HG03558 (cell line): ENCODE data around the gene ZFAND2A.
A peak's percentile ranks its signal among the peaks of the same experiment; 100 is the strongest.
"Not testable (repeated sequence)": the region's sequence is repeated elsewhere in the genome, so short reads cannot be mapped to it uniquely, and the experiment has no call there.

ENCODE experiments used
- ATAC-seq: cut with Tn5 transposase; IDR thresholded peaks from one replicate; pipeline ENCODE4 v1.9.1; 2021; ENCODE audit warnings: moderate number of reproducible peaks; ENCODE audit not compliant: unreplicated experiment; ENCODE audit errors: extremely low read depth

Gene ZFAND2A, protein sequence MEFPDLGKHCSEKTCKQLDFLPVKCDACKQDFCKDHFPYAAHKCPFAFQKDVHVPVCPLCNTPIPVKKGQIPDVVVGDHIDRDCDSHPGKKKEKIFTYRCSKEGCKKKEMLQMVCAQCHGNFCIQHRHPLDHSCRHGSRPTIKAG

DNA sequence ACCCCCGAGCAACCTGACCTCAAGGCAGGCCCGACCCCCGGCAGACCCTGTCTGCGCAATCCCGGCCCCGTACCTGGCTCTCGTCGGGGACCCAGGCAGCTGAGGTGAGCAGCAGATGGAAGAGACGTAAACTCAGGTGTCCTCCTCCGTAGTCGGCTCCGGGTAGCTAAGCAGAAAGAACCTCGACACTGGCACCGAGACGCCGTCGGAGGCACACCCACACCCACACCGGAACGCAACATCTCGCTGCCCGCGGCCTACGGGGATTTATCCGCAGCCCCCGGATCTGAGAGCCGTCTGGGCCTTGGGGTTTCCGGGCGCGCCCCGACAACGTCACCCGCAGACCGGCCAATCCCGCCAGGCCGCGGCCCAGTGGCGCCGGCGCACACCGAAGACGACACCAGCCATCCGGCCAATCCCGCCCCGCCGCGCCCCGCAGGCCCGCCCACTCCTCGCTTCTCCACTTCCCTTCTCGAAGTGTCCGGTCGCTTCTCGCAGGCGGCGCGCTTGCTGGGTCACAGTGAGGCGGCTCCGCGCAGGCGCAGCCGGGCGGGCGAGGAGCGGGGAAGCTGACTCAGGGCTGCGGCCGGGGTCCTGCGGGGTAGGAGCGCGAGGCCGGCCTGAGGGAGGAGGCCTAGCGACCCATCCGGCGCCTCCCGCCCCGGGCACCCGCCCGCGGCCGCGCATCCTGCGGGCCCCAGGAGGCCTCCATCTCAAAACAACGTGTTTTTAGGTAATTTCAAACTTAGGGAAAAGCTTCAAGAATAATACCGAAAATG is at the start of gene ZFAND2A:
Gene ZFAND2A, minus strand, starts transcription at position 306 of the 779 bp plus-strand sequence. CDS start 1,984 bp downstream, outside the sequence.
- peak; percentile 82 for ATAC-seq

DNA sequence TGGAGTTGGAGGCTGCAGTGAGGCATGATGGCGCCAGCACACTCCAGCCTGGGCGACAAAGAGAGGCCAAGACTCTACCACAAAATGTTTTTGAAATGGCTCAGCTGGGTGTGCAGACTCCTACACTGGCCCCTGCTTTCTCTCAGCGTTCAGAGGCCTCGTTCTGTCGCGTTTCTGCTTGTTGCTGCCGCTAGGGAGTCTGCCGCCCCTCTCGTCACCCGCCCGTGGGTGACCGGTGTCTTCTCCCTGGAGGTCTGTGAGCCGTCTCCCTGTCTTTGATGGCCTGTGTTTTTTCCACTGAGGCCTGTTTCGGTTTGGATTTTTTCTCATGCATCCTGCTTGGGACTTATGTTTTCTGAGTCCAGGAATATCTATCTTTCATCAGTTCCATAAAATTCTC is 49.1 kb upstream of the ZFAND2A start:
- ATAC-seq, result no peak

DNA sequence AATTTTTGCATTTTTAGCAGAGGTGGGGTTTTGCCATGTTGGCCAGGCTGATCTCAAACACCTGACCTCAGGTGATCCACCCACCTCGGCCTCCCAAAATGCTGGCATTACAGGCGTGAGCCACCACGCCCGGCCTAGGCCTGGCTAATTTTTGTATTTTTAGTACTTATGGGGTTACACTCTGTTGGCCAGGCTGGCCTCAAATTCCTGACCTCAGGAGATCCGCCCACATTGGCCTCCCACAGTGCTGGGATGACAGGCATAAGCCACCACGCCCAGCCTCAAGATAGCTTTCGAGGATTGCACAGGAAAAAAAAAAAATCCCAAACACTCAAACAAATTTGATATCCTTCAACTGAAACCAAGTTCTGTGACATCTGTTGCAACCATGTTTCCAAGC is 45.7 kb upstream of the ZFAND2A start:
- ATAC-seq, result not testable (repeated sequence)

DNA sequence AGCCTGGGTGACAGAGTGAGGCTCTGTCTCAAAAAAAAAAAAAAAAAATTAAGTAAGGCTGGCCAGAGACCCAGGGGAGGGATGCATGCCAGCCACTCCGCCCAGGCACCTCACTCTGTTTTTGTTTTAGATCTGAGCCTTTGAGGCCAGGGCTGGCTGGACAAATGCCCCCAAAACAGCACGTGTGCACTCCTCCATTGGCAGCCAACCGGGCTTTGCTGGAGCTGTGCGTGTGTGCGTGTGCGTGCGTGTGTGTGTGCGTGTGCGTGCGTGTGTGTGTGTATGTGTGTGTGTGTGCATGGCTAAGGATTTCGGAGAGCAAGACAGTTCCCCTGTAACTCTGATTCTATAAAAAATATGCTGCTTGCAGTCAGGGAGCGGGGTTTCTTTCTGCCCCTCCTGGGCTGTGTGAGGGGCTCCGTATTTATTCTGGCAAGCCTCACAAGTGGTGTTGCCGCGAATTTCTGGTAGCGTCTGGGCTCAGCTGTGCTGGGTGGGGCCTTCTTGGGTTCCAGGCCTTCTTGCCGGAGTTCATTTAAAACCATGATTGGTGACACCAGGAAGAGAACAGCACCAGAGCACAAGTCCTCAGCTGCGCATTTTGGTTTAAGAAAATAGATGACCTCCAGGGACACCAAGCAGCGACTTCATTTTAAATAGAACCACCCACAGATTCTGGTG is 44.6 kb upstream of the ZFAND2A start:
- ATAC-seq, result no peak

DNA sequence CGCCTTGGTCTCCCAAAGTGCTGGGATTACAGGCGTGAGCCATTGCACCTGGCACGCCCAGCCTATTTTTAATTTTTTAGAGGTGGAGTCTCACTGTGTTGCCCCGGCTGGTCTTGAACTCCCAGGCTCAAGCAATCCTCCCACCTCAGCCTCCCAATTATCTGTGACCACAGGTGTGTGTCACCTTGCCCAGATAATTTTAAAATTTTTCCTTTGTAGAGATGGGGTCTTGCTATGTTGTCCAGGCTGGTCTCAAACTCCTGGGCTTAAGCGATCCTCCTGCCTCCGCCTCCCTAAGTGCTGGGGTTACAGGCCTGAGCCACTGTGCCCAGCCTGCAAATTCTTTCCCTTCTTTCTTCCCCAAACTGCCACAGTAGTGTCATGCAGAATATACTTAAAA is 42.9 kb upstream of the ZFAND2A start:
- not testable (repeated sequence) for ATAC-seq

DNA sequence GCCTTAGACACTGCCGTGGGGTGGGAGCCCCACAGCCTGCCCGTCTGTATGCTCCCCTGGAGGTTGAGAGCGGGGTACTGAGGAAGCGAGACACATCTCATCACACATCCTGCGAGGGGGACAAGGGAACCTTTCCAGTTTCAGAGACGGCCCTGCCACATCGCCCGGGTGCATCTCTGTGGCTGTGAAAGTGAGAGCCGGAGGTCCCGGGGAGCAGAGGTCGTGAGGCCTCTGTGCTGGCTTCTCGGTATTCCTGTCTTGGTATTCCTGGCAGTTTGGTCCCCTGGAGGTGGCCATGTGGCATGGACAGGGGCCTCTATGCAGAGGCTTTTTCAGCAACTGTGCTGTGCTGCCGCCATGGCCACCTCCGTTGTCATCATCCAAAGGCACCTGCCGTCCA is 41.9 kb upstream of the ZFAND2A start:
- ATAC-seq, result no peak

DNA sequence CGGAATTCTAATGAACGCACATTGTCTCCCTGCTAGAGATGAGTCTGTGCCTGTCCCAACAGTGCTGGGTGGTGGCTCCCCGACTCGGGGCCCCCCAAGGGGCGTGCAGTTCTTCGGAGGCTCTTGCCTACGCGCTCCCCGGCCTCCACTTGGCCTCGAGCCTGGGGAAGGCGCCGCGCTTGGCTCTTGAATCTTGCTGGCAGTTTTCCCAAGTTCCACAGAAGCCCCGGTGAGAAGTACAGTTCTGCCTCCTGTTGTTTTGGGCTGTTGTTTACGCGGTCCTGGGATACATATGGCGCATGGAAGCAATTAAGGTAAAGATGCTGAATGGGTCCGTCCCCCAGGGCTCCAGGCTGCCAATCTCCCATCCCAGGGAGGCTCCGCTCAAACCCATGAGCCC is 40.0 kb upstream of the ZFAND2A start:
- no peak for ATAC-seq

DNA sequence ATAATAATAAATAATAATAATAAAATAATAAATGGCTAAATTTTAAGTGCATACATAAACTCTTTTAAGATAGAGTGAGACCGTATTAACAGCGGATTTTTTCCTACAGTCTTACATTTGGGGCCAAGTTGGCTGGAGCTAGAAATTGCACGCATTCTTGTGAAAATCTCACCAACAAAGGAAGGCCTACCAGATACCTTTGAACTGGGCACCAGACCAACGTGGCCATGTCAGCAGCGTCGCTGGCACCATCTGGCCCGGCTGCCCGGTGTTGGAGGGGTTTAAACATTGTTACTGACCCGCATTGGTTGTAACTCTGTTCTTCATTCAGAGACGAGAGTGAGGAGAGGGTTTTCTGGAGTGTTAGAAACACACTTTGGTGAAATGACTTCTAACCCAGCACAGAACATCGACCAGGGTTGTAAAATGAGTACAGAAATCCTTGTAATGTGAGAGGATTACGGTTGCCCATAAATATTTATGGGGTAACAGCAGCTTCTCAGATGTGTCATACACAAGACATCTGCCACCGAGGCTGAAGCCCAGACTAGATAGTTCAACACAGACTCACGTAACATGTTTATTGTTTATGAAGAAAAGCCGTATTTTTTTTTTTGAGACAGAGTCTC is 38.1 kb upstream of the ZFAND2A start:
- ATAC-seq, result no peak

DNA sequence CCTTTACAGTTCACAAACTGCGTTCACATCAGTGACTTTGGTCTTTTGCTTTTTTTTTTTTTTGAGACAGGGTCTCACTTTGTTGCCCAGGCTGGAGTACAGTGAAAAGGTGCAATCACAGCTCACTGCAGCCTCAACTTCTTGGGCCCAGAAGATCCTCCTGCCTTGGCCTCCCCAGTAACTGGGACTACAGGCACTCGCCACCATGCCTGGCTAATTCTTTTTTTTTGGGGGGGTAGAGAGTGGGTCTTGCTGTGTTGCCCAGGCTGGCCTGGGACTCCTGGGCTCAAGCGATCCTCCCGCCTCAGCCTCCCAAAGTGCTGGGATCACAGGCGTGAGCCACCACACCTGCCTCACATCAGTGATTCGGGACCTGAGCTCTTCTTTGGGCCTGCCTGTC is 37.0 kb upstream of the ZFAND2A start:
- no peak for ATAC-seq

DNA sequence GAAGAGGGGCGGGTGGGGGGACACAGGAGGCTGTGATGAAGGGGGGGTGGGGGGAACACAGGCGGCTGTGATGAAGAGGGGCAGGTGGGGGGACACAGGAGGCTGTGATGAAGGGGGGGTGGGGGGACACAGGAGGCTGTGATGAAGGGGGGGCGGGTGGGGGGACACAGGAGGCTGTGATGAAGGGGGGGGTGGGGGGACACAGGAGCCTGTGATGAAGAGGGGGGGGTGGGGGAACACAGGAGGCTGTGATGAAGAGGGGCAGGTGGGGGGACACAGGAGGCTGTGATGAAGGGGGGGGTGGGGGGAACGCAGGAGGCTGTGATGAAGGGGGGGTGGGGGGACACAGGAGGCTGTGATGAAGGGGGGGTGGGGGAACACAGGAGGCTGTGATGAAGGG is 36.4 kb upstream of the ZFAND2A start:
- ATAC-seq, result not testable (repeated sequence)

DNA sequence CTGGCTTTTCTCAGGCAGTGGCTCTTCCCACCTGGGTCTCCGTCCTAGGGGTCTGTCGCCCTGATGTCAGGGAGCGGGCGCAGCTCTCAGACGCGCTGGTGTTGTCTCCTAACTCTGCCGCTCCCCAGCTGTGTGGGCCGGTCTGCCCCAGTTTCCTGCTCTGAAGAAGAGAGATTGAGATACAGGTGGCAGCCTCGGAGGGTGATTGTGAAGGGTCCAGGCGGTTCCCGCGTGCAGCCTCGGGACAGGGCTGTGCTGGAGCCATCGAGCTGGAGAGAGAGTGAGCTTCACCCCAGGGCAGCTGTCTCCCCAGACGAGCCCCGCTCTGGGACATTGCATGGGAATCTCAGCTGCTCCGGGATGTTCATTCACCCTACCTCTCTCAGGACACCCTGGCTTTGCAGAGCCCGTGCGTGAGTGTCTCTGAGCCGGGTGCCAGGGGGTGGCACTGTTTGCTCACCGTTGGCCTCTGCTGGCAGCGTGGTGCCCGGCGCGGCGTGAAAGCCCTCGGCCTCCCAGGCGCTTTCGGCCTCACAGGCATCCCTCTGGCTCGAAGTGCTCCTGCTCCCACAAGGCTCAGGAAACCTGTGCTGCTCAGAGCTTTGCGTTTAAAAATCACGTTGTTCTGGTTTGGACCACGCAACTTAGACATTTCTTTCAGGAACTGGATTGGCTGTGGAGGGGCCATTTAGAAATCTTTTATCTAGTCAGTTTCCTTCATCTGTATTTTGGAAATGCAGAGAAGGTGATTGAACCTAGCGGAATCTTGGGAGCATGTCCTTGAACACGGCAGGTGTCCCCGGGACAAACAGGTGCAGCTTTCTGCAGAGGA is 33.8 kb upstream of the ZFAND2A start:
- no peak for ATAC-seq

DNA sequence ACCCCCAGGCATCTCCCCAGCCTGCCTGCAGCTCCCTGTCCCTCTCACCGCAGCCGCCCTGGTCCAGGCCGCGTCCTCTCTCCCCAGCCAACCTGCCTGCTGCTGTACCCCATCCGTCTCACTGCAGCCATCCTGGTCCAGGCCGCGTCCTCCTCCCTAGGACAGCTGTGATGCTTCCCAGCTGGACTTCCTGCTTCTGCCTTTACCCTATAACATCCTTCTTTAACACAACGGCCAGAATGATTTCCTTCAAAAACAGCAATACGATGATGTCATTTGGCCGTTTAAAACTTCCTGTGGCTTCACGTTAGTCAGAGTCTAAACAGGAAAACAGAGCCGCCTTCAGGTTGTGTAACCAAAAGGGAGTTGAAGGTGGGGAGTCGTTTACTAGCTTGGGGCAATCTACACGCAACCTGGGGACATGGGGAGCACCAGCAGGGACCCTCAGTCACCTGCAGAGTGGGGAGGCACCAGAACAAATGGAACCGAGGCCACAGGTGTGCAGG is 32.2 kb upstream of the ZFAND2A start:
- ATAC-seq, result no peak

DNA sequence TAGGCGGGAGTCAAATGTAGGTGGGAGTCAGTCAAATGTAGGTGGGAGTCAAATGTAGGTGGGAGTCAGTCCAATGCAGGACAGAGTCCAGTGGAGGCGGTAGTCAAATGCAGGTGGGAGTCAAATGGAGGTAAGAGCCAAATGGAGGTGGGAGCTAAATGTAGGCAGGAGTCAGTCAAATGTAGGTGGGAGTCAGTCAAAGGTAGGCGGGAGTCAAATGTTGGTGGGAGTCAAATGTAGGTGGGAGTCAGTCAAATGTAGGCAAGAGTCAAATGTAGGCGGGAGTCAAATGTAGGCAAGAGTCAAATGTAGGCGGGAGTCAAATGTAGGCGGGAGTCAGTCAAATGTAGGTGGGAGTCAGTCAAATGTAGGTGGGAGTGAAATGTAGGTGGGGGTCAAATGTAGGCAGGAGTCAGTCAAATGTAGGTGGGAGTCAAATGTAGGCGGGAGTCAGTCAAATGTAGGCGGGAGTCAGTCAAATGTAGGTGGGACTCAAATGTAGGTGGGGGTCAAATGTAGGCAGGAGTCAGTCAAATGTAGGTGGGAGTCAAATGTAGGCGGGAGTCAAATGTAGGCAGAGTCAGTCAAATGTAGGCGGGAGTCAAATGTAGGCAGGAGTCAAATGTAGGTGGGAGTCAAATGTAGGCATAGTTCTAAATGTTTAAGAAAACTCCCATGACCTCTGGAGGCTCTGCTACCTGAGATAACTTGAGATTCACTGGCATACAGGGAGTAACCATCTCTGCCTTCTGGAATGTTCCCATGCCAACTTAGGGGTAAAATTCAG is 30.2 kb upstream of the ZFAND2A start:
- ATAC-seq, result no peak

DNA sequence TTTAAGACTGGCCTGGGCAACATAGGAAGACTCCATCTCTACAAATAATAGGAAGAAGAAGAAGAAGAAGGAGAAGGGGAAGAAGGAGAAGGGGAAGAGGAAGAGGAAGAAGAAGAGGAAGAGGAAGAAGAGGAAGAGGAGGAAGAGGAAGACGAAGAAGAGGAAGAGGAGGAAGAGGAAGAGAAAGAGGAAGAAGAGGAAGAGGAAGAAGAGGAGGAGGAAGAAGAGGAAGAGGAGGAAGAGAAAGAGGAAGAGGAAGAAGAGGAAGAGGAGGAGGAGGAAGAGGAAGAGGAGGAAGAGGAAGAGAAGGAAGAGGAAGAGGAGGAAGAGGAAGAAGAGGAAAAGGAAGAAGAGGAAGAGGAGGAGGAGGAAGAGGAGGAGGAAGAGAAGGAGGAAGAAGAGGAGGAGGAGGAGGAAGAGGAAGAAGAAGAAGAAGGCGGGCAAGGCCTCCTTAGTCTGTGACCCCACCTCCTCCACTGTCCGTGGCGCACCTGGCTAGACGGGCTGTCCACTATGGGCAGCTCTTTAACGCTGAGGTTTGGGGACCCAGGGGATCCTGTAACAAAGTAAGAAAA is 28.8 kb upstream of the ZFAND2A start:
- ATAC-seq, result no peak

DNA sequence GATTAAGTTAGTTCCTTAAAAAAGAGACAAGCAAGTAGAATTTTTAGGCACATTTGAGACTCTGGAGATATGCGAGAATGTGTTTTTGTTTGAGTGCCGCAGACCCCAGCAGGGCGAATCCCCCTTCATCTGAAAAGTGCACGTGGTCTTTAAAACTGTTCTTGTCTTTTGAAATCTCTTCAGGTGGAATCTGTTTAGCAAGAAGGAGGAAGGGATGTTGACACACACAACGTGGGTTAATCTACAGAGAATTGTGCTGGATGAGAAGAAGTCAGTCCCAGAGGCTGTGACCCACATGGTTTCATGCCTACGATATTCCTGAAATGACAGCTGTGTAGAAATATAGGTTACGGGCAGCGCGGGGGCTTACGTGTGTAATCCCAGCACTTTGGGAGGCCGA is 27.1 kb upstream of the ZFAND2A start:
- no peak for ATAC-seq

DNA sequence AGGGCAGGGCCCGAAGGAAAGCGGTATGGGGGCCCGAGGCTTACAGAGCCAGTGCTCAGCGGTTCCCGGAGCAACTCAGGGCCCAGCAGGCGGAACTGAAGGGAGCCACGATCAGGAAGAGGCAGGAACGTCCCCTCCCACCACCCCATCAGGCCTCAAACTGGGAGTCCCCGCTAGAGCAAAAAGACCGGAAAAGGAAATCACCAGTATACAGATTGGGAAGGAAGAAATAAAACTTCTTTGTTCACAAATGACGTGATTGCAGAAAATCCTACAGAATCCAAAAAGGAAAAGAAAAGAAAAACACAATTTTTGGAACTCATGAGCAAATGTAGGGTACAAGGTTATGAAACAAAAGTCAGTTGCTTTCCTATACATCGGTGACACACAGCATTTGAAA is 21.6 kb upstream of the ZFAND2A start:
- no peak for ATAC-seq

DNA sequence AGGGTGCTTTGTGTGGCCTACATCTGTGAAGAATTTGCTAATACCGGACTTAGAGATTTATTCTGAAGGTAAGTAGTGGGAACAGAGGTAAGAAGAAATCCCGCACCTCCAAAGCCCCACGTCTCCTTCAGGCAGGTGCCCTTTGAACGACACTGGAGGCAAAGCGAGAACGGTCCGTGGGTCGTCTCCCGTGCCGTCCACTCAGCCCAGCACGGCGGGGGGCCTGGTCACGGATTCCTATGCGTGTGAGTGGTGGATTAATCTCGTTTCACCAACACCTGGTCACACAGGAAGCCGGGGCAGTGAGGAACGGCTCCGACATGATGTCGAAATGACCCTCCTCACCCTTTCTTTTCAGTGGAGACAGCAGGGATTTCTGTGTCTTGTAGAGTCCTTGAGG is 21.0 kb upstream of the ZFAND2A start:
- no peak for ATAC-seq

DNA sequence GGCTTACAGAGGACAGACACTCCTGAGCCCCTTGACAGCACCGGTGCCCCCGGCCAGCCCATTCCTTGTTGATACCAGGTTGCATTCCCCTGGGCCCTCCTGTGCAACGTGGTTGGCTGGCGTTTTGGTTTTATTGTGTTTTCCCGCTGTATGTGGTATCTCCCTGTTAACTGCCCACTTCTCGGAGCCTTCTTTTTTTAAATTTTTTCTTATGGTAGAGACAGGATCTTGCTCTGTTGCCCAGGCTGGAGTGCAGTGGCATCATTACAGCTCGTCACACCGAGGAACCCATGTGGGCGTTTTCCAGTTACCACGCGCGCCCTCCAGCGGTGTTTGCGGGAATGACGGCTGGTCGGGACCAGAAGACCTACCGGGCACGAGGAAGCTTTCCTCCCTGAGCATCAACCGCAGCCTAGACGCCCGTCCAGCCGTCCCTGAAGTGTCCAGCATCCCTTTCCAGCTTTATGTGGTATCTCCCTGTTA is 16.9 kb upstream of the ZFAND2A start:
- no peak for ATAC-seq
